ENCODE data around the gene NFYC. TPM values are rescaled to one million over a fixed set of nuclear protein-coding genes. Genes with fewer than 3 reads are reported as not detected.

Gene NFYC
- total RNA-seq, 1 experiment from 2014 or later = 46.5 TPM

DNA sequence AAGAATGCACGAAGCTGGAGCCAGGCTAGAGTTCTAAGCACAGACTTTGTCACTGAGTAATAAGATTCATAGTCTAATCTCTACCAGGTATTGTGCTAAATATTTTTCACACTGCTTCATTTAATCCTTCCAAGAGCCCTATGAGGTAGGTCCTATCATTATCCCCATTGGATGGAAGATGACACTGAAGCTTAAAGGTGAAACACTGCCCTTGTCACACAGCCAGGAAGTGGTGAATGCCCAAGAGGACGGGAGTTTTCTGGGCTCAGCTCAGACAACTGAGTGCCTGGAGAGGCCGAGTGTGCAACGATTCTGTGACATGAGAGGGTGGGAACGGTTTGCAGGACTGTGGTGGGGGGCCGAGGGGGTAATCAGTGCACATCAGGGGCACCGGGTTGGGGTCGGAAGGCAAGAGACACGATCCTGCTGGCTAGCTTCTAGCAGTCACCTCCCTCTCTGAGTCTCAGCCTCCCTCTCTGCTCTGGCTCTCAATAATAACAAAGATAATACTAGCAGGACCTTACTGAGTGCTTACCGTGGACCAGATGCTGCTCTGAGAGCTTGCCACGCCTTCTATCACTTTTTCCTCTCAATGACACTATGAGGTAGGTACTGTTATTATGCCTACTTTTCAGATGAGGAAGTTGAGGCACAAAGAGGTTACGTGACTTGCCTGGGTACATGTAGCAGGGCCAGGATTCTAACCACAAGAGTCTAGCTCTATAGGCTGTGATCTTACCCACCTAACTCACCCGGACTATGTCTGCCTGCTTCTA lies 104.5 kb downstream of the NFYC start (continued):
- TF ChIP-seq, protein P1, sequence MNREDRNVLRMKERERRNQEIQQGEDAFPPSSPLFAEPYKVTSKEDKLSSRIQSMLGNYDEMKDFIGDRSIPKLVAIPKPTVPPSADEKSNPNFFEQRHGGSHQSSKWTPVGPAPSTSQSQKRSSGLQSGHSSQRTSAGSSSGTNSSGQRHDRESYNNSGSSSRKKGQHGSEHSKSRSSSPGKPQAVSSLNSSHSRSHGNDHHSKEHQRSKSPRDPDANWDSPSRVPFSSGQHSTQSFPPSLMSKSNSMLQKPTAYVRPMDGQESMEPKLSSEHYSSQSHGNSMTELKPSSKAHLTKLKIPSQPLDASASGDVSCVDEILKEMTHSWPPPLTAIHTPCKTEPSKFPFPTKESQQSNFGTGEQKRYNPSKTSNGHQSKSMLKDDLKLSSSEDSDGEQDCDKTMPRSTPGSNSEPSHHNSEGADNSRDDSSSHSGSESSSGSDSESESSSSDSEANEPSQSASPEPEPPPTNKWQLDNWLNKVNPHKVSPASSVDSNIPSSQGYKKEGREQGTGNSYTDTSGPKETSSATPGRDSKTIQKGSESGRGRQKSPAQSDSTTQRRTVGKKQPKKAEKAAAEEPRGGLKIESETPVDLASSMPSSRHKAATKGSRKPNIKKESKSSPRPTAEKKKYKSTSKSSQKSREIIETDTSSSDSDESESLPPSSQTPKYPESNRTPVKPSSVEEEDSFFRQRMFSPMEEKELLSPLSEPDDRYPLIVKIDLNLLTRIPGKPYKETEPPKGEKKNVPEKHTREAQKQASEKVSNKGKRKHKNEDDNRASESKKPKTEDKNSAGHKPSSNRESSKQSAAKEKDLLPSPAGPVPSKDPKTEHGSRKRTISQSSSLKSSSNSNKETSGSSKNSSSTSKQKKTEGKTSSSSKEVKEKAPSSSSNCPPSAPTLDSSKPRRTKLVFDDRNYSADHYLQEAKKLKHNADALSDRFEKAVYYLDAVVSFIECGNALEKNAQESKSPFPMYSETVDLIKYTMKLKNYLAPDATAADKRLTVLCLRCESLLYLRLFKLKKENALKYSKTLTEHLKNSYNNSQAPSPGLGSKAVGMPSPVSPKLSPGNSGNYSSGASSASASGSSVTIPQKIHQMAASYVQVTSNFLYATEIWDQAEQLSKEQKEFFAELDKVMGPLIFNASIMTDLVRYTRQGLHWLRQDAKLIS (CRISPR knock-in tag; IDR thresholded peaks at IDR 0.05; ENCODE audit: borderline replicate concordance) = no peak
- TF ChIP-seq ESRRA (CRISPR knock-in tag; IDR thresholded peaks at IDR 0.05; ENCODE audit: borderline replicate concordance) (no peak), GTF2I (CRISPR knock-in tag; conservative IDR thresholded peaks at IDR 0.05) (no peak)
- TF ChIP-seq, protein P2, sequence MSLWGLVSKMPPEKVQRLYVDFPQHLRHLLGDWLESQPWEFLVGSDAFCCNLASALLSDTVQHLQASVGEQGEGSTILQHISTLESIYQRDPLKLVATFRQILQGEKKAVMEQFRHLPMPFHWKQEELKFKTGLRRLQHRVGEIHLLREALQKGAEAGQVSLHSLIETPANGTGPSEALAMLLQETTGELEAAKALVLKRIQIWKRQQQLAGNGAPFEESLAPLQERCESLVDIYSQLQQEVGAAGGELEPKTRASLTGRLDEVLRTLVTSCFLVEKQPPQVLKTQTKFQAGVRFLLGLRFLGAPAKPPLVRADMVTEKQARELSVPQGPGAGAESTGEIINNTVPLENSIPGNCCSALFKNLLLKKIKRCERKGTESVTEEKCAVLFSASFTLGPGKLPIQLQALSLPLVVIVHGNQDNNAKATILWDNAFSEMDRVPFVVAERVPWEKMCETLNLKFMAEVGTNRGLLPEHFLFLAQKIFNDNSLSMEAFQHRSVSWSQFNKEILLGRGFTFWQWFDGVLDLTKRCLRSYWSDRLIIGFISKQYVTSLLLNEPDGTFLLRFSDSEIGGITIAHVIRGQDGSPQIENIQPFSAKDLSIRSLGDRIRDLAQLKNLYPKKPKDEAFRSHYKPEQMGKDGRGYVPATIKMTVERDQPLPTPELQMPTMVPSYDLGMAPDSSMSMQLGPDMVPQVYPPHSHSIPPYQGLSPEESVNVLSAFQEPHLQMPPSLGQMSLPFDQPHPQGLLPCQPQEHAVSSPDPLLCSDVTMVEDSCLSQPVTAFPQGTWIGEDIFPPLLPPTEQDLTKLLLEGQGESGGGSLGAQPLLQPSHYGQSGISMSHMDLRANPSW (CRISPR knock-in tag; conservative IDR thresholded peaks at IDR 0.05; ENCODE audit: low read depth) = no peak
- TF ChIP-seq, protein P3, sequence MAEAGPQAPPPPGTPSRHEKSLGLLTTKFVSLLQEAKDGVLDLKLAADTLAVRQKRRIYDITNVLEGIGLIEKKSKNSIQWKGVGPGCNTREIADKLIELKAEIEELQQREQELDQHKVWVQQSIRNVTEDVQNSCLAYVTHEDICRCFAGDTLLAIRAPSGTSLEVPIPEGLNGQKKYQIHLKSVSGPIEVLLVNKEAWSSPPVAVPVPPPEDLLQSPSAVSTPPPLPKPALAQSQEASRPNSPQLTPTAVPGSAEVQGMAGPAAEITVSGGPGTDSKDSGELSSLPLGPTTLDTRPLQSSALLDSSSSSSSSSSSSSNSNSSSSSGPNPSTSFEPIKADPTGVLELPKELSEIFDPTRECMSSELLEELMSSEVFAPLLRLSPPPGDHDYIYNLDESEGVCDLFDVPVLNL (CRISPR knock-in tag; IDR thresholded peaks at IDR 0.05; ENCODE audit: borderline replicate concordance, low read depth) = no peak
- TF ChIP-seq, protein P4, sequence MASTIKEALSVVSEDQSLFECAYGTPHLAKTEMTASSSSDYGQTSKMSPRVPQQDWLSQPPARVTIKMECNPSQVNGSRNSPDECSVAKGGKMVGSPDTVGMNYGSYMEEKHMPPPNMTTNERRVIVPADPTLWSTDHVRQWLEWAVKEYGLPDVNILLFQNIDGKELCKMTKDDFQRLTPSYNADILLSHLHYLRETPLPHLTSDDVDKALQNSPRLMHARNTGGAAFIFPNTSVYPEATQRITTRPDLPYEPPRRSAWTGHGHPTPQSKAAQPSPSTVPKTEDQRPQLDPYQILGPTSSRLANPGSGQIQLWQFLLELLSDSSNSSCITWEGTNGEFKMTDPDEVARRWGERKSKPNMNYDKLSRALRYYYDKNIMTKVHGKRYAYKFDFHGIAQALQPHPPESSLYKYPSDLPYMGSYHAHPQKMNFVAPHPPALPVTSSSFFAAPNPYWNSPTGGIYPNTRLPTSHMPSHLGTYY (CRISPR knock-in tag; IDR thresholded peaks at IDR 0.05) = no peak
- TF ChIP-seq, protein P5, sequence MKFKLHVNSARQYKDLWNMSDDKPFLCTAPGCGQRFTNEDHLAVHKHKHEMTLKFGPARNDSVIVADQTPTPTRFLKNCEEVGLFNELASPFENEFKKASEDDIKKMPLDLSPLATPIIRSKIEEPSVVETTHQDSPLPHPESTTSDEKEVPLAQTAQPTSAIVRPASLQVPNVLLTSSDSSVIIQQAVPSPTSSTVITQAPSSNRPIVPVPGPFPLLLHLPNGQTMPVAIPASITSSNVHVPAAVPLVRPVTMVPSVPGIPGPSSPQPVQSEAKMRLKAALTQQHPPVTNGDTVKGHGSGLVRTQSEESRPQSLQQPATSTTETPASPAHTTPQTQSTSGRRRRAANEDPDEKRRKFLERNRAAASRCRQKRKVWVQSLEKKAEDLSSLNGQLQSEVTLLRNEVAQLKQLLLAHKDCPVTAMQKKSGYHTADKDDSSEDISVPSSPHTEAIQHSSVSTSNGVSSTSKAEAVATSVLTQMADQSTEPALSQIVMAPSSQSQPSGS (CRISPR knock-in tag; IDR thresholded peaks at IDR 0.05; ENCODE audit: borderline replicate concordance, low read depth) = no peak

DNA sequence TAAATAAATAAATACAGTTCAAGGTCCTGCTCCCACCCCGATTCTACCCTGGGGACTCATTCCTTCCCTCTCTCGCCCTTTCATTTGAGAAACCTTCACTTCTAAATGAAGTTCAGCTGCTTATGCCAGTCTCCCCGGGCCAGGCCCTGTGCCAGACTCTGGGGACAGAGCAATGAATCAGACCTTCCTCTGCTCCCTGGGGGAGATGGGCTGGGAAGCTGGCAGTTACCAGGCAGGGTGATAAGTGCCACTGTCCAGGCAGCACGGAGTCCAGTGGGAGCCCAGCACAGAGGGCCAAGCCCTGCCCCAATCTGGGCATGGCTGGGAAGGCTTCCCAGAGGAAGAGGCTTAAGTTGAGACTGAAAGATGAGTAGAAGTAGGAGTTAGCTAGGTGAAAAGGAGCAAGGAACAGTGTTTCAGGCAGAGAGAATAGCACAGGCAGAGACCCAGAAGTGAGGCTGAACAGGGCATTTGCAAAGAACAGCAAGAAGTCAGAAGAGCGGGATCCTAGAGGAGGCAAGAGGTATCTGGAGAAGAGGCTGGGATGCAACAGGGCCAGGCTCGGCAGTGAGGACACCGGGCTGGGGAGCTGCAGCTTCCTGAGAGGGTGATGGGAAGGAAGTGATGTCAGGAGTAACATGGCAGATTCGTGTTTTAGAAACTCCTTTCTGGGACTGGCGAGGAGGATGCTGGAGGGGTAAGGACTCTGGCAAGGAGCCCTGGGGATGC lies 105.6 kb downstream of the NFYC start:
- DNase-seq (ENCODE audit: low spot score) = no peak
- Mint-ChIP-seq H3K4me1 (peaks cover 39% of the 10 kb centered on the region), H3K9me3 (no peaks in the 10 kb centered on the region), H3K4me3 (no peak overlapping the region), H3K27me3 (ENCODE audit: low read depth) (peaks cover 15% of the 10 kb centered on the region), H3K36me3 (no peaks in the 10 kb centered on the region), H3K27ac (no peak overlapping the region)
- ChIA-PET POLR2A (interaction anchor here (0.7 kb wide), 2 partner anchors 40 to 48 kb away, joined by 3 read pairs; no protein-coding TSS in a partner anchor), CTCF (interaction anchor here (0.6 to 1.3 kb wide), 7 partner anchors 15 to 135 kb away, joined by 3 to 5 read pairs (median 3); no protein-coding TSS in a partner anchor)
- no peak for ATAC-seq
- TF ChIP-seq GABPB1 (CRISPR knock-in tag; IDR thresholded peaks at IDR 0.05) (no peak), EMX1 (CRISPR knock-in tag; IDR thresholded peaks at IDR 0.05) (no peak), ZNF317 (CRISPR knock-in tag; IDR thresholded peaks at IDR 0.05; ENCODE audit: borderline replicate concordance, low read depth) (no peak), FOXJ3 (CRISPR knock-in tag; IDR thresholded peaks at IDR 0.05; ENCODE audit: borderline replicate concordance) (no peak), NR3C1 (CRISPR knock-in tag; conservative IDR thresholded peaks at IDR 0.05; ENCODE audit: low read depth) (no peak), CREM (CRISPR knock-in tag; IDR thresholded peaks at IDR 0.05) (no peak), ATF1 (CRISPR knock-in tag; IDR thresholded peaks at IDR 0.05) (no peak), ZNF232 (CRISPR knock-in tag; IDR thresholded peaks at IDR 0.05) (no peak)
- TF ChIP-seq, protein P6, sequence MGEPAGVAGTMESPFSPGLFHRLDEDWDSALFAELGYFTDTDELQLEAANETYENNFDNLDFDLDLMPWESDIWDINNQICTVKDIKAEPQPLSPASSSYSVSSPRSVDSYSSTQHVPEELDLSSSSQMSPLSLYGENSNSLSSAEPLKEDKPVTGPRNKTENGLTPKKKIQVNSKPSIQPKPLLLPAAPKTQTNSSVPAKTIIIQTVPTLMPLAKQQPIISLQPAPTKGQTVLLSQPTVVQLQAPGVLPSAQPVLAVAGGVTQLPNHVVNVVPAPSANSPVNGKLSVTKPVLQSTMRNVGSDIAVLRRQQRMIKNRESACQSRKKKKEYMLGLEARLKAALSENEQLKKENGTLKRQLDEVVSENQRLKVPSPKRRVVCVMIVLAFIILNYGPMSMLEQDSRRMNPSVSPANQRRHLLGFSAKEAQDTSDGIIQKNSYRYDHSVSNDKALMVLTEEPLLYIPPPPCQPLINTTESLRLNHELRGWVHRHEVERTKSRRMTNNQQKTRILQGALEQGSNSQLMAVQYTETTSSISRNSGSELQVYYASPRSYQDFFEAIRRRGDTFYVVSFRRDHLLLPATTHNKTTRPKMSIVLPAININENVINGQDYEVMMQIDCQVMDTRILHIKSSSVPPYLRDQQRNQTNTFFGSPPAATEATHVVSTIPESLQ (CRISPR knock-in tag; IDR thresholded peaks at IDR 0.05) = no peak
- TF ChIP-seq, protein P7, sequence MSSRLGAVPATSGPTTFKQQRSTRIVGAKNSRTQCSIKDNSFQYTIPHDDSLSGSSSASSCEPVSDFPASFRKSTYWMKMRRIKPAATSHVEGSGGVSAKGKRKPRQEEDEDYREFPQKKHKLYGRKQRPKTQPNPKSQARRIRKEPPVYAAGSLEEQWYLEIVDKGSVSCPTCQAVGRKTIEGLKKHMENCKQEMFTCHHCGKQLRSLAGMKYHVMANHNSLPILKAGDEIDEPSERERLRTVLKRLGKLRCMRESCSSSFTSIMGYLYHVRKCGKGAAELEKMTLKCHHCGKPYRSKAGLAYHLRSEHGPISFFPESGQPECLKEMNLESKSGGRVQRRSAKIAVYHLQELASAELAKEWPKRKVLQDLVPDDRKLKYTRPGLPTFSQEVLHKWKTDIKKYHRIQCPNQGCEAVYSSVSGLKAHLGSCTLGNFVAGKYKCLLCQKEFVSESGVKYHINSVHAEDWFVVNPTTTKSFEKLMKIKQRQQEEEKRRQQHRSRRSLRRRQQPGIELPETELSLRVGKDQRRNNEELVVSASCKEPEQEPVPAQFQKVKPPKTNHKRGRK (CRISPR knock-in tag; IDR thresholded peaks at IDR 0.05; ENCODE audit: borderline replicate concordance) = no peak
- TF ChIP-seq, protein P8, sequence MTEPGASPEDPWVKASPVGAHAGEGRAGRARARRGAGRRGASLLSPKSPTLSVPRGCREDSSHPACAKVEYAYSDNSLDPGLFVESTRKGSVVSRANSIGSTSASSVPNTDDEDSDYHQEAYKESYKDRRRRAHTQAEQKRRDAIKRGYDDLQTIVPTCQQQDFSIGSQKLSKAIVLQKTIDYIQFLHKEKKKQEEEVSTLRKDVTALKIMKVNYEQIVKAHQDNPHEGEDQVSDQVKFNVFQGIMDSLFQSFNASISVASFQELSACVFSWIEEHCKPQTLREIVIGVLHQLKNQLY (CRISPR knock-in tag; IDR thresholded peaks at IDR 0.05) = no peak
